ENCODE results near the gene LZTS3.

Gene LZTS3

DNA sequence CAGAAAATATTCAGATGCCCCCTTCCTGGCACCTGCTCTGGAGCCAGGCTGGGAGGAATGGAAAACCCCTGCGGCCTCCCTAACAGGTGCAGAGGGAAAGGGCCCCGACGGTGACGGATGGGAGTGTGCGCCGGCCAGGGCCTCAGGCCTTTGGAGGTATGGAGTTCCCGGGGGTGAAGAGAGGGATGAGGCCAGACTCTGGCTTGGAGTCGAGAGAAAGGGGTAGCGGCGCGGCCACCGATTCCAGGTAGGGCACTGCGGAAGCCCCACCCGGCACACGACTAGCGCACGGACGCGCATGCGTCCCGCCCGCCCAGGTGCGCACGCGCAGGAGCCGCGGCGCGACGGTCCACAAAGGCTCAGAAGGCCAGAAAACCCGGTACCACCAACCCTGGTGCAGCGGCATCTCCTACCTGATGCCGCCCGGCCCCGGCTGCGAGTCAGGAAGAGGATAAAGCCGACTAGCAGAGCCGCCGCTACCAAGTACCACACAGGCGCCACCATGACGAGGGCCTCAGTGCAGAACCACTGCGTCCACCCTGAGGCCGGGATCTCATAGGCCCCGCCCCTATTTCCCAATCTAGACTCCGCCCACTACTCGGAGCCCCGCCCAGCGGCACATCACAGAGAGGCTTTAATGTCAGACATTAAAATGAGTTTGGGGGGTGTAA is 30.9 kb upstream of the LZTS3 start, which contains the start of gene DDRGK1:
DDRGK1 (minus strand) TSS at position 559 of the 671 bp plus-strand sequence; CDS start at position 504, 55 bp downstream.
- Histone ChIP-seq H3K36me3 (ENCODE audit: control insufficient read depth, insufficient read depth, low read length) (peaks cover 12% of the 10 kb centered on the region), H3K4me1 (ENCODE audit: control insufficient read depth, insufficient read depth, low read length) (peaks cover 11% of the 10 kb centered on the region), H3K9me3 (ENCODE audit: control insufficient read depth, low read length) (no peaks in the 10 kb centered on the region), H3K4me3 (ENCODE audit: insufficient read depth, low read depth, low read length) (peak within 1 kb of the TSS; percentile 95), H3K27ac (ENCODE audit: insufficient read depth, low read depth, low read length, poor library complexity, severe bottlenecking) (peak within 1 kb of the TSS; percentile 81), H3K27me3 (ENCODE audit: control insufficient read depth, insufficient read depth, low read length, poor library complexity, severe bottlenecking) (no peaks in the 10 kb centered on the region)
- 0 to 1% methylated on average over 48 of the region's 48 CpGs for WGBS, 2 experiments

DNA sequence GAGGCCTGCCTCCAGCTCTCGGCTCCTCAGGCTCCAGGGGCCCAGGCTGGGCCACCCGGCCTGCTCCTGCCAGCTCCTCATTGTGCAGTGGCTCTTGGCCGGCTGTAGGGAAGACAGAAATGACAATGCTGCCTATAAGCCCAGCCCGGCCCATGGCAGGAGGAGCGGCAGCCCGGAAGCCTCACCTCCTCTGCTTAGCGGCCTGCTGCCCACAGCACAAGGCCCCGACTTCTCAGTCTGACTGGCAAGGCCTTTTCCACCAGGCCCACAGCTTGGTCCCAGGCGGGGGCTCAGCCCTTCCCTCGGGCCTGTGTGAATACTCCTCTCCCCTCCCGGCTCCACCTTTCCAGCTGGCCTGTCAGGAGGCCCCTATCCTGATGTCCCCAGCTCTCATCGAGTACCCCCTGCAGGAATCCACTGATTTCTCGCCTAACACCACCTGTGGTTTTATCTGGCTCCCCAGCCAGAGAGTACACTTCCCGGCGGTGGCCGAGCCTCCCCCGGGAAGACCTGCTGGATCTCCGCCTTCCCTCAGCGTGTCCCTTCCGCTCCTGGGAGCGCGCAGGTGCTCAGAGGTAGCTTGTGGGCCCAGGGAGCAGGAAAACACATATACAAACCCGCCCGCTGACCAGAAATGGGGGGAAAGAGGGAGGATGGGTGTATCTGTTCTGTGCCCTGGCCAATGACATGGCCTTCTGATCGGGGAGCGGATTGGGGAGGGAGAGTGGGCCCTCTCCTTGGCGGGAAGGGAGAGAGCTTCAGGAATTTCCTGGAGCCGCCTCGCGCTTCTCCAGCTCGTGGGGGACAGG is 30.2 kb upstream of the LZTS3 start:
- 21% methylated on average over 31 of the region's 31 CpGs for WGBS, 2 experiments
- peak overlapping the region; percentile 95 for H3K4me3 ChIP-seq (ENCODE audit: insufficient read depth, low read depth, low read length)
- no peaks in the 10 kb centered on the region for H3K27me3 ChIP-seq (ENCODE audit: control insufficient read depth, insufficient read depth, low read length, poor library complexity, severe bottlenecking)
- no peak overlapping the region for H3K27ac ChIP-seq (ENCODE audit: insufficient read depth, low read depth, low read length, poor library complexity, severe bottlenecking)
- peaks cover 12% of the 10 kb centered on the region for H3K36me3 ChIP-seq (ENCODE audit: control insufficient read depth, insufficient read depth, low read length)
- no peaks in the 10 kb centered on the region for H3K9me3 ChIP-seq (ENCODE audit: control insufficient read depth, low read length)
- H3K4me1 ChIP-seq (ENCODE audit: control insufficient read depth, insufficient read depth, low read length), result peaks cover 10% of the 10 kb centered on the region

DNA sequence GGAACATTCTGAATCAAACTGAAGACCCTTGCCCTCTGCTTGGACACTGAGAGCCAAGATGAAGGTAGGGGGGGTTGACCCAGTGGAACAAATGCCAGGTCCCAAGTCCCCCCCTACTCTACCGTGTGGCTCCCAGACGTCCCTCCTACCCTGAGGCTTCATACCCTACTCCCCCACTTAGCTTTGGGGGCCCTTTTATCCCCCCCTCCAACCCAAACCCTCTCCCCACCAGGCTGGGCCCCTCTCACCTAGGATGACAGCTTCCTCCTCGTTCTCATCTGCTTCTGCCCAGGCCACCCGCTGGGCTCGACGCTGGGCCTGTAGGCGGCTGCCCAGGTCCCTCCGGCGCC is 29.6 kb upstream of the LZTS3 start:
- Histone ChIP-seq H3K9me3 (ENCODE audit: control insufficient read depth, low read length) (no peaks in the 10 kb centered on the region), H3K27ac (ENCODE audit: insufficient read depth, low read depth, low read length, poor library complexity, severe bottlenecking) (no peak overlapping the region), H3K4me1 (ENCODE audit: control insufficient read depth, insufficient read depth, low read length) (peaks cover 5% of the 10 kb centered on the region), H3K4me3 (ENCODE audit: insufficient read depth, low read depth, low read length) (no peak overlapping the region), H3K27me3 (ENCODE audit: control insufficient read depth, insufficient read depth, low read length, poor library complexity, severe bottlenecking) (no peaks in the 10 kb centered on the region), H3K36me3 (ENCODE audit: control insufficient read depth, insufficient read depth, low read length) (peaks cover 12% of the 10 kb centered on the region)
- WGBS, 2 experiments, result 64 to 66% methylated on average over 9 of the region's 9 CpGs

- no peaks in the 10 kb centered on the region for H3K9me3 ChIP-seq (ENCODE audit: control insufficient read depth, low read length)
- peaks cover 5% of the 10 kb centered on the region for H3K4me1 ChIP-seq (ENCODE audit: control insufficient read depth, insufficient read depth, low read length)
- no peaks in the 10 kb centered on the region for H3K27me3 ChIP-seq (ENCODE audit: control insufficient read depth, insufficient read depth, low read length, poor library complexity, severe bottlenecking)
- no peak overlapping the region for H3K4me3 ChIP-seq (ENCODE audit: insufficient read depth, low read depth, low read length)
- no peak overlapping the region for H3K27ac ChIP-seq (ENCODE audit: insufficient read depth, low read depth, low read length, poor library complexity, severe bottlenecking)
- WGBS, 2 experiments, result 92 to 93% methylated on average over 27 of the region's 27 CpGs
- peaks cover 21% of the 10 kb centered on the region for H3K36me3 ChIP-seq (ENCODE audit: control insufficient read depth, insufficient read depth, low read length)
Measured at GRCh38 chr20:3199976-3200755, 26.8 kb upstream of the LZTS3 start.

DNA sequence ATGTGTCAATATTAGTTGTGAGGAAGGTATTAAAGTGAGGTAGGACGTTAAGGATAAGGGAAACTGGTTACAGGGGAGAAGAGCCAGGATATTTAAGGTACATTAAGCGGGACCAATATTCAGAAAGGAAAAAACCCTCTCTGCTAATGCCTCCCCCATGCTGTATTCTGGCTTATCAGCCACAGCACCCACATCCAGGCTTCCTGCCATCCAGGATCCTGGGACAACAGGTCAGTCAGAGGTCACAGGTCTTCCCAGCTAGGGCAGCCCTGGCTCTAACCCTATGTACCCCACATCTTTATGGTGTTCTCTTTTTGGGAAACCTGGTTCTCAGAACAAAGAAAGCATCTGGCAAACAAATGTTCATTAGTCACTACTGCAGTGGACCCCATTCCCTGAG is 25.9 kb upstream of the LZTS3 start:
- WGBS, 2 experiments, result 77 to 80% methylated on average over 2 of the region's 2 CpGs
- Histone ChIP-seq H3K4me1 (ENCODE audit: control insufficient read depth, insufficient read depth, low read length) (peaks cover 5% of the 10 kb centered on the region), H3K36me3 (ENCODE audit: control insufficient read depth, insufficient read depth, low read length) (peaks cover 29% of the 10 kb centered on the region), H3K4me3 (ENCODE audit: insufficient read depth, low read depth, low read length) (no peak overlapping the region), H3K27ac (ENCODE audit: insufficient read depth, low read depth, low read length, poor library complexity, severe bottlenecking) (no peak overlapping the region), H3K9me3 (ENCODE audit: control insufficient read depth, low read length) (no peaks in the 10 kb centered on the region), H3K27me3 (ENCODE audit: control insufficient read depth, insufficient read depth, low read length, poor library complexity, severe bottlenecking) (no peaks in the 10 kb centered on the region)

GRCh38 chr20:3195590-3196237 is 22.4 kb upstream of the LZTS3 start:
- no peaks in the 10 kb centered on the region for H3K4me1 ChIP-seq (ENCODE audit: control insufficient read depth, insufficient read depth, low read length)
- H3K27me3 ChIP-seq (ENCODE audit: control insufficient read depth, insufficient read depth, low read length, poor library complexity, severe bottlenecking), result no peaks in the 10 kb centered on the region
- peaks cover 38% of the 10 kb centered on the region for H3K36me3 ChIP-seq (ENCODE audit: control insufficient read depth, insufficient read depth, low read length)
- H3K4me3 ChIP-seq (ENCODE audit: insufficient read depth, low read depth, low read length), result no peak overlapping the region
- 92 to 93% methylated on average over 7 of the region's 7 CpGs for WGBS, 2 experiments
- H3K27ac ChIP-seq (ENCODE audit: insufficient read depth, low read depth, low read length, poor library complexity, severe bottlenecking), result no peak overlapping the region
- no peaks in the 10 kb centered on the region for H3K9me3 ChIP-seq (ENCODE audit: control insufficient read depth, low read length)

DNA sequence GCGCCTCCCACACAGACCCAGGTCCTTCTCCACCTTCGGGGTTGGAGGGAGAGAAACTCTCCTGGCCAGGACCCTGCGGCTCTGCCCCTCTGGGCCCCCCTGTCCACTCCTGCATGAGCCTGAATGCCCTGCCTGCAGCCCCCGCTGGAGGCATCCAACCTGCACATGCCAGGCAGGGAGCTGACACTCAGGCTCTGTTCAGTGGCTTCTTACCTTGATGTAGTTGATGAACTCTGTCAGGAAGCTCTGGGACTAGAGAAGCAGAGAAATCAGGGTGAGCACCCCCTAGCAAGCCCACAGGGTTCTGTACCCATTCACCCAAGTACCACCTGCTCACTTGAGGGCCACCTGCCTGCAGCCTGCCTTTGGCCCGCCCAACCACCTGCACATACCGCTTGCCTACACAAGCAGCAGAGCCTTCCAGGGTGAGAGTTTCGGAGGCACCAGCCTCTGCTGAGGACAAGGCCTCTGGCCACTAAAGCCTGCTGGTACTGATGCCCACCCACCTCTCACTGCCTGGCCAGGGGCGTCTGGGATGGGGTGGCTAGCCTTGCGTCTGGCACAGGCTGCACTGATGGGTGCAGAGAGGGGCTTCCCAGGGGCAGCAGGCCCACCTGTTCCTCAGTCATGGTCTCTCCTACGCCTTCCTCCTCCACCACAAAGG is 21.4 kb upstream of the LZTS3 start:
- H3K27ac ChIP-seq (ENCODE audit: insufficient read depth, low read depth, low read length, poor library complexity, severe bottlenecking), result no peak overlapping the region
- H3K36me3 ChIP-seq (ENCODE audit: control insufficient read depth, insufficient read depth, low read length), result peaks cover 46% of the 10 kb centered on the region
- H3K4me1 ChIP-seq (ENCODE audit: control insufficient read depth, insufficient read depth, low read length), result no peaks in the 10 kb centered on the region
- no peak overlapping the region for H3K4me3 ChIP-seq (ENCODE audit: insufficient read depth, low read depth, low read length)
- H3K27me3 ChIP-seq (ENCODE audit: control insufficient read depth, insufficient read depth, low read length, poor library complexity, severe bottlenecking), result no peaks in the 10 kb centered on the region
- H3K9me3 ChIP-seq (ENCODE audit: control insufficient read depth, low read length), result no peaks in the 10 kb centered on the region
- WGBS, 2 experiments, result 97% methylated on average over 10 of the region's 10 CpGs

DNA sequence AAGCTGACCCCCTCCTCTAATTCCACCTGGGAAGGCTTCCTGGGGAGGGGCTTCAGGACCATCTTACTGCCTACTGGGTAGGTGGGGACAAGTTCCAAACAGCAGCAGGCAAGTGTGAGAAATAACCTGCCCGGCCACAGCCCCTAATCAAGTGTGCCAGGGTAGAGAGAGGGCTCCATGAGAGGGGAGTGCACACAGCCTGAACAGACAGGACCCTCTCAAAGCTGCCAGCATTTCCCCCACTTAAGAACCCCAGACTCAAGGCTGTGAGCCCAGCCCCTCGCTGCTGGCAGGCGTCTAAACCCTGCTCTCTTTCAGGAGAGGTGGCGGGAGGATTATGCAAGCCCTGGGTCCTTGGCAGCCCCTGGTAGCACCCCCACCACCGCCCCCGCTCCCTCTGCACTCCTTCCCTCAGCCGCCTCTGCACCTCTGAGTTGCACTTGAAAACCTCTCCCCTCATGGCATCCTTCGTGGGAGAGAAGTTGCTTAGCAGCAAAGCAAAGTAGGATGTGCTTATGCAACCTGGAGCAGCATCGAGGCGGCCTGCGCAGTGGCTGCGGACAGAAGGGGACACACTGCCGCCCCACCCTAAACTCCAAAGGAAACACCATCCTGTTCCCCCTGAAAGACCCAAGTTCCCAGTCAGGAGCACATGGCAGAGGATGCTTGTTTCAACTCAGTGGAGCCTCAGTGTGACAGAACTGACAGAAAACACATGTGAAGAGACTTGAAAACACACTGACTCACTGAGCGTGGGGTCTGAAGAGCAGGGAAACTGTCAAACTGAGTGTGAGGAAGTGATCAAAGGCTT is 20.7 kb upstream of the LZTS3 start:
- Histone ChIP-seq H3K27me3 (ENCODE audit: control insufficient read depth, insufficient read depth, low read length, poor library complexity, severe bottlenecking) (no peaks in the 10 kb centered on the region), H3K4me3 (ENCODE audit: insufficient read depth, low read depth, low read length) (no peak overlapping the region), H3K9me3 (ENCODE audit: control insufficient read depth, low read length) (no peaks in the 10 kb centered on the region), H3K4me1 (ENCODE audit: control insufficient read depth, insufficient read depth, low read length) (no peaks in the 10 kb centered on the region), H3K27ac (ENCODE audit: insufficient read depth, low read depth, low read length, poor library complexity, severe bottlenecking) (no peak overlapping the region), H3K36me3 (ENCODE audit: control insufficient read depth, insufficient read depth, low read length) (peaks cover 41% of the 10 kb centered on the region)
- 93 to 95% methylated on average over 14 of the region's 14 CpGs for WGBS, 2 experiments

Measured in ectodermal cell (in vitro differentiated cells).